HepG2 (cell line): ENCODE measurements around the gene PTPRN.

ENCODE experiments used
- BHLHE40 ChIP-seq: IDR thresholded peaks from 2 replicates; pipeline ENCODE4 v1.6.1; 2011; ENCODE audit warnings: low read length, improper control_type of control experiment
- CC2D1A ChIP-seq: sonication (generic); formaldehyde crosslinking; IDR thresholded peaks from 2 replicates; pipeline ENCODE4 v1.8.1; 2023; ENCODE audit warnings: mild to moderate bottlenecking, missing genetic modification reagents
- EP300 ChIP-seq, 3 experiments: sonication (generic) in 1 of 3; formaldehyde crosslinking in 1 of 3; IDR thresholded peaks; 2 replicates each; pipeline versions ENCODE4 v1.5.1 to v1.6.1; 2011 to 2020; ENCODE audit warnings: low read depth in 2 of 3, low read length in 2 of 3, borderline replicate concordance in 1 of 3, improper control_type of control experiment in 1 of 3, mild to moderate bottlenecking in 1 of 3, missing genetic modification reagents in 1 of 3, moderate library complexity in 1 of 3
- FOXK2 ChIP-seq: fragments of 450-650 bp; IDR thresholded peaks from 2 replicates; pipeline ENCODE4 v1.6.1; 2016
- KDM5B ChIP-seq: sonication (generic); formaldehyde crosslinking; IDR thresholded peaks from 2 replicates; pipeline ENCODE4 v1.4.0; 2020; ENCODE audit warnings: missing genetic modification reagents, mild to moderate bottlenecking, borderline replicate concordance
- KLF16 ChIP-seq, 2 experiments: sonication (generic) in 1 of 2; formaldehyde crosslinking in 1 of 2; IDR thresholded peaks; 2 replicates each; pipeline versions ENCODE4 v1.6.1 to v1.8.0; 2016 to 2023; ENCODE audit warnings: missing genetic modification reagents in 2 of 2, missing compliant biosample characterization in 1 of 2
- MAFG ChIP-seq: sonication (generic); formaldehyde crosslinking; IDR thresholded peaks from 2 replicates; pipeline ENCODE4 v1.5.1; 2020; ENCODE audit warnings: mild to moderate bottlenecking, missing genetic modification reagents
- SRF ChIP-seq: IDR thresholded peaks from 2 replicates; pipeline ENCODE4 v1.6.1; 2011; ENCODE audit warnings: mild to moderate bottlenecking, low read depth, low read length, moderate library complexity
- SRY ChIP-seq: sonication (generic); formaldehyde crosslinking; IDR thresholded peaks from 2 replicates; pipeline ENCODE4 v1.8.0; 2022; ENCODE audit warnings: mild to moderate bottlenecking, missing genetic modification reagents
- ZNF274 ChIP-seq: sonication (generic); formaldehyde crosslinking; IDR thresholded peaks from 2 replicates; pipeline ENCODE4 v1.5.1; 2020; ENCODE audit warnings: mild to moderate bottlenecking, missing genetic modification reagents
- ZNF556 ChIP-seq: sonication (generic); formaldehyde crosslinking; IDR thresholded peaks from 2 replicates; pipeline ENCODE4 v1.4.0; 2020; ENCODE audit warnings: mild to moderate bottlenecking, missing genetic modification reagents, borderline replicate concordance
- TF ChIP-seq, protein P1 (sequence below): sonication (generic); formaldehyde crosslinking; IDR thresholded peaks from 2 replicates; pipeline ENCODE4 v1.5.0; 2020; ENCODE audit warnings: mild to moderate bottlenecking, missing genetic modification reagents, moderate library complexity

DNA sequence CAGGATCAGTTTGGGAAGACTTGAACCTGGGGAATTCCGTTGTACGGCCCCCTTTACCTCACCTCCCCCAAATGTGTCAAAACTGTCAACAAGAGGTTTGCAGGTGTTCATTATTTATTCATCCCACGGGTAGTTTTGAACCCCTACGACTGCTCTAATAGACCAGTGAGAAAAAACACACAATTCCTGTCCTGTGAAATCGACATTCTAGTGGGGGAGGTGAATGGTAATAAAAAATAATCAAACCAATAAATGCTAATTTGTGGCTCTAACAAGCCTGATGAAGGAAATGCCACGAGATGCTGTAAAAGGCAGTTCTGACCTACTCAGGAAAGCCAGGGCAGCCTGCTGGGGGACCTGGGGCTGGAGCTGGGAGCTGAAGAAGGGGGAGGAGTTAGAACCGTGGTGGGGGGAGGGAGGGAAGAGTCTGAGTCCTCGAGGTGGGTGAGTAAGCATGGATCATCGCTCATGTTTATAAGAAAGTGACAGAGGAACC is 30.5 kb downstream of the PTPRN start:
- TF ChIP-seq ZNF556: no peak
- TF ChIP-seq ZNF274 (CRISPR knock-in tag): peak; percentile 1; the same call in 1 of the 2 replicates
- no peak for TF ChIP-seq BHLHE40
- no peak for TF ChIP-seq SRF
- TF ChIP-seq SRY (CRISPR knock-in tag): no peak
- TF ChIP-seq EP300 (IDR thresholded peaks at IDR 0.05; ENCODE audit: low read depth in 2 of 2, low read length in 2 of 2): no peak
- no peak for TF ChIP-seq EP300 (CRISPR knock-in tag; IDR thresholded peaks at IDR 0.05; ENCODE audit: borderline replicate concordance)
- TF ChIP-seq FOXK2: no peak
- TF ChIP-seq CC2D1A (CRISPR knock-in tag): no peak
- no peak for TF ChIP-seq KLF16 (CRISPR knock-in tag; IDR thresholded peaks at IDR 0.05)
- TF ChIP-seq, protein P1, sequence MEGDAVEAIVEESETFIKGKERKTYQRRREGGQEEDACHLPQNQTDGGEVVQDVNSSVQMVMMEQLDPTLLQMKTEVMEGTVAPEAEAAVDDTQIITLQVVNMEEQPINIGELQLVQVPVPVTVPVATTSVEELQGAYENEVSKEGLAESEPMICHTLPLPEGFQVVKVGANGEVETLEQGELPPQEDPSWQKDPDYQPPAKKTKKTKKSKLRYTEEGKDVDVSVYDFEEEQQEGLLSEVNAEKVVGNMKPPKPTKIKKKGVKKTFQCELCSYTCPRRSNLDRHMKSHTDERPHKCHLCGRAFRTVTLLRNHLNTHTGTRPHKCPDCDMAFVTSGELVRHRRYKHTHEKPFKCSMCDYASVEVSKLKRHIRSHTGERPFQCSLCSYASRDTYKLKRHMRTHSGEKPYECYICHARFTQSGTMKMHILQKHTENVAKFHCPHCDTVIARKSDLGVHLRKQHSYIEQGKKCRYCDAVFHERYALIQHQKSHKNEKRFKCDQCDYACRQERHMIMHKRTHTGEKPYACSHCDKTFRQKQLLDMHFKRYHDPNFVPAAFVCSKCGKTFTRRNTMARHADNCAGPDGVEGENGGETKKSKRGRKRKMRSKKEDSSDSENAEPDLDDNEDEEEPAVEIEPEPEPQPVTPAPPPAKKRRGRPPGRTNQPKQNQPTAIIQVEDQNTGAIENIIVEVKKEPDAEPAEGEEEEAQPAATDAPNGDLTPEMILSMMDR (CRISPR knock-in tag): no peak
- TF ChIP-seq MAFG: no peak
- no peak for TF ChIP-seq KDM5B (CRISPR knock-in tag)
